Retinal pigment epithelial cell (primary cell): ENCODE results near the gene TFRC.
"Not testable (repeated sequence)": the region's sequence is repeated elsewhere in the genome, so short reads cannot be mapped to it uniquely, and the experiment has no call there.

Experiments
- DNase-seq: peaks from one replicate; pipeline ENCODE4 v3.0.0-alpha.2; 2010; ENCODE audit warnings: low read depth
- H3K4me3 ChIP-seq: 2 replicates; pipeline ENCODE4 v1.5.1; 2011; ENCODE audit warnings: mild to moderate bottlenecking, low read length, control low read depth, moderate library complexity
- CTCF ChIP-seq: conservative IDR thresholded peaks from 2 replicates; pipeline ENCODE4 v1.5.1; 2011; ENCODE audit warnings: low read depth, low read length, control low read depth, inconsistent platforms

Gene TFRC

GRCh38 chr3:196008387-196008786 lies 73.5 kb downstream of the TFRC start:
- DNase-seq = no peak
- H3K4me3 ChIP-seq = no peak overlapping the region
- no peak for TF ChIP-seq CTCF

- TF ChIP-seq CTCF = no peak
- no peak overlapping the region for H3K4me3 ChIP-seq
- no peak for DNase-seq
These were observed 74.0 kb downstream of the TFRC start for GRCh38 chr3:196007744-196008335.

- not testable (repeated sequence) for DNase-seq, H3K4me3 ChIP-seq
These were observed 76.6 kb downstream of the TFRC start for GRCh38 chr3:196005338-196005737.

GRCh38 chr3:196004359-196005052 lies 77.4 kb downstream of the TFRC start:
- DNase-seq, H3K4me3 ChIP-seq: not testable (repeated sequence)

- no peak for DNase-seq
- no peak overlapping the region for H3K4me3 ChIP-seq
- no peak for TF ChIP-seq CTCF
These were observed 78.3 kb downstream of the TFRC start for GRCh38 chr3:196003611-196004010.

- H3K4me3 ChIP-seq, DNase-seq: not testable (repeated sequence)
These were observed 79.2 kb downstream of the TFRC start for GRCh38 chr3:196002721-196003120.

GRCh38 chr3:196001240-196001639 lies 80.7 kb downstream of the TFRC start:
- H3K4me3 ChIP-seq, DNase-seq: not testable (repeated sequence)

- DNase-seq = not testable (repeated sequence)
These were observed 81.4 kb downstream of the TFRC start for GRCh38 chr3:196000360-196000950.

GRCh38 chr3:195999896-196000295 lies 82.0 kb downstream of the TFRC start:
- no peak overlapping the region for H3K4me3 ChIP-seq
- no peak for DNase-seq
- no peak for TF ChIP-seq CTCF

More at GRCh38 chr3:196000360-196000950, 81.4 kb downstream of the TFRC start:
- not testable (repeated sequence) for H3K4me3 ChIP-seq
